Sciatic nerve (tissue), 2 donors: ENCODE results near the gene SRL. TPM values are rescaled to one million over a fixed set of nuclear protein-coding genes. Genes with fewer than 3 reads are reported as not detected.

Experiments
- ATAC-seq: fragments of 200-7000 bp; cut with Tn5 transposase; one replicate; pipeline ENCODE4 v1.9.1; 2020; ENCODE audit warnings: mild to moderate bottlenecking, moderate library complexity
- DNase-seq: peaks from one replicate; pipeline ENCODE4 v3.0.0-alpha.2; 2020; ENCODE audit warnings: low spot score
- intact Hi-C: fragments of 100-400 bp; cut with DNase I; formaldehyde crosslinking; loops from one replicate; pipeline ENCODE4 v1.14.2; 2022
- total RNA-seq: library from RNA; stranded (reverse); fragmentation: NEBNext Ultra II Directional; extraction: Animal tissue kit (Norgen Biotek cat#: 25700); gene quantifications from one replicate; pipeline ENCODE4 v1.2.1, GENCODE V29; 2021
- donor health status: DM: no; HTN: no; CAD: no.
- donor health status: DM: no; HTN: no; CAD: no.

Gene SRL
- 1.9 TPM for total RNA-seq

DNA sequence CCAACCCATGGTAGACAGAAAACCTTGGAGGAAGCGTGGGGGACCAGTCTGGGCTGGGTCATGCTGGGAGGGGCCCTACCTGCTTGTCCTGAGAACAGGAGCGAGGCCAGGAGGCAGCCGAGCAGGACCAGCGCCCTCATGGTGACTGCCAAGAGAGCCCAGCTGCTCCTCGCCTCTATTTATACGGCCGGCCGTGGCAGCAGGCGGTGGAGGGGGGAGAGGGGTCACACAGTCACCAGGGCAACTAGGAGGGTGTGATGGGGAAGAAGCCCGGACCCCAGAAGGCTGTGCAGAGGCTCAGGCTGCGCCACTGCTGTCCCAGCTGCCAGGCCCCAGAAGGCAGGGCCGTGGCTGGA lies at the start of gene SRL:
TSS of gene SRL (minus strand) at position 153 of the 356 bp plus-strand sequence. CDS start at position 140, 13 bp downstream.
- no peak for ATAC-seq
- no peak for DNase-seq

DNA sequence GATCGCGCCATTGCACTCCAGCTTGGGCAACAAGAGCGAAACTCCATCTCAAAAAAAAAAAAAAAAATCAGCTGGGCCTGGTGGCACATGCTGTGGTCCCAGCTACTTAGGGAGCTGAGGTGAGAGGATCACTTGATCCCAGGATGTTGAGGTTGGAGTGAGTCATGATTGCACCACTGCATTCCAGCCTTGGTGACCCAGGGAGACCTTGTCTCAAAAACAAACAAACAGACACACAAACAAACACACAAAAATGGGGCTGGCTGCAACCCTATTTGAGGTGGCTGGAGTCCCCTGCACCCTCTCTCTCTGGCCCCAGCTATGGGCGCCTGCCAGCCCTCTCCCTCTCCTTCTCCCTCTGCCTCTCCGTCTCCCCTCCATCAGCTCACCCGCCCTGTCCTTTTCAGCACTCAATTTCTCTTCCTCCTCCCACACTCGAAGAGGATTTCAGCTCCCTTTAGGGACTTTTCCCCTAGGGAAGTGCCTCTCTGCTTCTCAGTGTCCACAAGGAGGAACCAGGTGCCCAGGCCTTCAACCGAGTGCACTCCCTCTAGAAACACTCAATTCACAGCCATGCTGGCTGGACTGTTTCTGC lies 48.5 kb upstream of the SRL start:
- intact Hi-C loops, result loop anchor here (5.0 kb wide), 1 partner anchor 37 kb away; no protein-coding TSS in a partner anchor
- ATAC-seq, result no peak
- DNase-seq, result no peak

More for the DNA sequence above, at the start of gene SRL:
- intact Hi-C loops, result loop anchor here (10.0 kb wide), 1 partner anchor 117 kb away; no protein-coding TSS in a partner anchor

DNA sequence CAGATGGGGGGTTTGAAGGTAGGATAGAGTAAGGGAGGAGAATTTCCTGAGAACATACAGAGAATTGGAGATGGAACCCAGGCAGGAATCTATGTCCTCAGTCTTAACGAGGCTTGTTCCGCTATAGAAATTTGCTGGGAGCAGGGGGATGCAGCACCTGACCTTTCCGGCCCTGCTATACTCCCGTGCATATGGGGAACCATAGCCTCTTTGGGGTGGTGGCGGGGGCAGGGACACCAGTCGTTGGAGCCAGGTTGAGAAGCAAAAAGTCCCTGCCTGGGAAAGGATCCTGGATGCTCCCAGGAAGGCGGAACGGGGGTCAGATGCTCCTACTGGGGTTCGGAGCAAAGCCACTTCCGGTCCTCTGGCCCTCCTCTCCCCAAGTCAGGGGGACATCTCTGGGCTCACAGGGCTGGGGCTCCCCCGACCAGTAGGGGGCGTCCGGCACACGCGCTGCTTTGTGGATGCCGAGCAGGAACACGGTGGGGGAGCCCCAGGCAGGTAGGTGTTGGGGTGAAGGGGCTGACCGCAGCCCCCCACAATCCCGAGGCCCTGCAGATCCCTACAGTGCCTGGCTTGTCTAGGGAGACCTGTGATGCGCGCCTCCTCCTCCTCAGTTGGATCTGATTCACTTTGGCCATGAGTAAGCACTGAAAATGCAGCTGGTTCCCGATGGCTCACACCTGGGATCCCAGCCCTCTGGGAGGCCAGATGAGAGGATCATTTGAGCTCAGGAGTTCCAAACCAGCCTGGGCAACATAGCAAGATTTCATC lies 46.5 kb upstream of the SRL start:
- intact Hi-C loops, result no loop called here
- ATAC-seq (peak; percentile 83), DNase-seq (peak; percentile 88)

GRCh38 chr16:4285167-4285566 lies 43.3 kb upstream of the SRL start:
- ATAC-seq (no peak), DNase-seq (no peak)
- intact Hi-C loops, result no loop called here

DNA sequence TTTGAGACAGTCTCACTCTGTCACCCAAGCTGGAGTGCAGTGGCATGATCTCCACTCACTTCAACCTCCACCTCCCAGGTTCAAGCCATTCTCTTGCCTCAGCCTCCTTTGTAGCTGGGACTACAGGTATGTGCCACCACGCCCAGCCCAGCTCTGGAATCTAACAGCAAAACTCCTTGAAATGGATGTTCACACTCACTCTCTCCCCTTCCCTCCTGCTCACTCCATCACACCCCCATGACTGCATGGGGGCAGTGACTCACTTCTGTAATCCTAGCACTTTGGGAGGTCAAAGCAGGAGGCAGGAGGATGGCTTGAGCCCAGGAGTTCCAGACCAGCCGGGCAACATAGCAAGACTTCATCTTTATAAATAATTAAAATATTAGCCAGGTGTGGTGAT lies 42.1 kb upstream of the SRL start:
- intact Hi-C loops, result no loop called here
- DNase-seq (no peak), ATAC-seq (no peak)

- intact Hi-C loops, result no loop called here
- ATAC-seq, result no peak
- no peak for DNase-seq
Observed at GRCh38 chr16:4283441-4283840, 41.6 kb upstream of the SRL start.

DNA sequence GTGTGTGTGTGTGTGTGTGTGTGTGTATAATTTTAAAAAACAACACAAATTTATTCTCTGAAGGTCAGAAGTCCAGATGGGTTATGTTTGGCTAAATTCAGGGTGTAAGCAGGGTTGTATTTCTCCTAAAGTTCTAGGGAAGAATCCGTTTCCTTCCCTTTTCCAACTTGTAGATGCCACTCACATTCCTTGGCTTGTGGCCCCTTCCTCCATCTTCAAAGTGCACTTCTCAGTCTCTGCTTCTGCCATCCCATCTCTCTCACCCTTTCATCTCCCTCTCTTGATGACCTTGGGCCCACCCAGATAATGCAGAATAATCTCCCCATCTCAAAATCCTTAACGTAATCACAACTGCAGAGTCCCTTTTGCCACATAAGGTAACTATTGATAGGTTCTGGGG lies 38.7 kb upstream of the SRL start:
- intact Hi-C loops, result no loop called here
- DNase-seq (no peak), ATAC-seq (no peak)

DNA sequence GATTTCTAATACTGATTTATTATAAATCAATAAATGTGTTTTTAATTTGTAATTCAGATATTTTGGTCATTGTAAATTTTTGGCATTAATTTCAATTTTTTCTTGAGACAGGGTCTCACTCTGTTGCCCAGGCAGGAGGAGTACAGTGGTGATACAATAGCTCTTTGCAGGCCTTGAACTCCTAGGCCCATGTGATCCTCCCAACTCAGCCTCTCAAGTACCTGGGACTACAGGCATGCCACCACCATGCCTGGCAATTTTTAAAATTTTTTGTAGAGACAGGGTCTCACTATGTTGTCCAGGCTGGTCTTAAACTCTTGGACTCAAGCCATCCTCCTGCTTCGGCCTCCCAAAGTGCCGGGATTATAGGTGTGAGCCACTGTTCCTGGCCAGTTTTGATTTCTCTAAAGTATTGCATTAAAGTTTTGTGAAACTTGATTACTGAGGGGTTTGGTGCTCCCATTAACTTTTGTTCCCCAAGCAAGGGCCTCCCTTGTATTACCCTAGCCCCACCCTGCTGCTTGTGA lies 36.2 kb upstream of the SRL start:
- no peak for ATAC-seq
- DNase-seq, result no peak
- intact Hi-C loops, result loop anchor here (10.0 kb wide), 1 partner anchor 127 kb away; no protein-coding TSS in a partner anchor

DNA sequence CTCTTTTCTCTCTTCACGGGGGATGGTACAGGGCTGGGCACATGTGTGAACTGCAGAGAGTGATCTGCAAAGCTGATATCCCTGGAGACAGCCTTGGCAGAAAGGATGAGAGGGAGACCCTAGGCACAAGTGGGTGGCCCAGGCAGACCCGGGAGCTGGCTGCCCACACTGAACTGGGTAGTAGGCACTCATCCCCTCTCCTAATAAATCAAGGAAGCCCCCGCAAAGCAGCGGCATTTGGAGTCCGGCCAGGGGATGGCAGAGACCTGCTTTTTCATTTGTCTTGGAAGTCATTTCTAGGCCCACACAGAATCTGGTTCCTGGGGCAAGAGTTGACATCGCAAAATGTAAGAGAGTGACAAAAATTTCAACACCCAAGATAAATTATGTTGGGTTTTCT lies 34.0 kb upstream of the SRL start:
- DNase-seq, result no peak
- intact Hi-C loops, result loop anchor here (10.0 kb wide), 1 partner anchor 129 kb away; no protein-coding TSS in a partner anchor
- ATAC-seq, result no peak

DNA sequence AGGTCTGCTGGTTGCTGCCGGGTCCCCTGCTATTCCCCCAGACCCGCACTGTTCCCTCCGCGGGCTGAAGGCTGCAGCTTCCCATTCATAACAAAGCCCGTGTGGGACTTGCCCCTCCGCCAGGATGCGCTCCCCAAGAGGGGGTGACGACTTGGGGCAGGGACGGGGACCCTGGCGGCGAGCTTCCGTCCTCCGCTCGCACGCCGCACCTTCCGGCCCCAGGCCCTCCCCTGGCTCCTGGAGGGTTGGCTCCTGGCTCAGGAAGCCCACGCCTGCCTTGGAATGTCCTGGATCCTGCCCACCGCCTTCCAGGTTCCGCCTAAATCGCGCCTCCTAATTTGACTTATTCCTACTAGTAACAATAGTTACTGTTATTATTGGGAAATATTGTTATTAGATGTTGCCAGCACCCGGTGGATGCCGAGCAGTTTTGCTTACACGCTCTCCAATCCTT lies 32.0 kb upstream of the SRL start:
- peak; percentile 21 for ATAC-seq
- DNase-seq, result peak; percentile 78
- intact Hi-C loops, result loop anchor here (10.0 kb wide), 1 partner anchor 131 kb away; no protein-coding TSS in a partner anchor

GRCh38 chr16:4272114-4272956 lies 30.5 kb upstream of the SRL start:
- ATAC-seq (peak; percentile 1), DNase-seq (peak; percentile 80)
- intact Hi-C loops, result loop anchor here (10.0 kb wide), 1 partner anchor 132 kb away; no protein-coding TSS in a partner anchor

DNA sequence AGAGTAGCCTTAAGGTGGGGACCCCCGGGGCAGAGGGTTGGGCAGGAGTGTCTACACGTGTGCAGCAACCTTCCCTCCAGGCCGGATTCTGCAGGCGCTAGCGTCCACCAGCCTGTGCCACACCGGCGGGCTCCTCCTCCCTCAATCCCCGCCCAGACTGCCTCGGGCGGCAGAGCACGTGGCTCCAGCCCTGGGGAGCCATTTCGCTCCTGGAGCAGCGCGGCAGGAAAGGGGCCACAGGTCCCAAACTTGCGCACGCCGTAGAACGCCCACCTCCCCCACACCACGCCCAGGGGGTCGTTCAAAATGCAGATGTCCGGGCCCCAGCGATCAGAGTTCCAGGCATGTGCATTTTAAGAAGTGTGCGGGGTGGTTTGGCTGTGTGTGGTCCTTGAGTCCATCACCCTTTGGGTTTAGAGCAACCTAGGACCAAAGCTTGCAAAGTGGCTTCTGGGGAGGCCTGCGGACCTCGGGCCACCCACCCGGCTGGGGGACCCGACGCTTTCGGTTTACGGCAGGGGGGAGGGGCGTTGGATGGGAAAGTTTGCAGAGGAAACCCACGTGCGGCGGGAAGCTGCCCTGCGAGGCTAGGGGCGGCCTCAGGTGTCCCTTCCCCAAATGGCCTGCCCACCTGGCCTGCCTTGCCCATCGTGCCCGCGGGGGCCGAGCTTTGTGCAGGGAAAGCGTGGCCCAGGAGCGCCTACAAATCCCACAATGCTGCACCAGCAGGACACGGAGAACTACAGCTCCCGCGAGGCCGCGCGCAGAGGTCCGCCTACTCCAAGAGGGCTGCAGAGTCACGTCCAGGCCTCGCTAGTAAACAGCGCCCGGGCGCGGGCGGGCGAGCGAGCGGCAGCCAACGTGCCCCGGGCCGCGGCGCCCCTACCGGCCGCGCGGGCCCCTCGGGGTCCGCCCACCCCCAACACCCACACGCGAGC lies 29.6 kb upstream of the SRL start:
- DNase-seq, result peak; percentile 95
- ATAC-seq, result peak; percentile 90
- intact Hi-C loops, result loop anchor here (10.0 kb wide), 1 partner anchor 133 kb away; no protein-coding TSS in a partner anchor

- ATAC-seq, result no peak
- intact Hi-C loops, result loop anchor here (10.0 kb wide), 1 partner anchor 134 kb away; no protein-coding TSS in a partner anchor
- DNase-seq, result no peak
Observed at GRCh38 chr16:4270595-4270994, 28.7 kb upstream of the SRL start.

DNA sequence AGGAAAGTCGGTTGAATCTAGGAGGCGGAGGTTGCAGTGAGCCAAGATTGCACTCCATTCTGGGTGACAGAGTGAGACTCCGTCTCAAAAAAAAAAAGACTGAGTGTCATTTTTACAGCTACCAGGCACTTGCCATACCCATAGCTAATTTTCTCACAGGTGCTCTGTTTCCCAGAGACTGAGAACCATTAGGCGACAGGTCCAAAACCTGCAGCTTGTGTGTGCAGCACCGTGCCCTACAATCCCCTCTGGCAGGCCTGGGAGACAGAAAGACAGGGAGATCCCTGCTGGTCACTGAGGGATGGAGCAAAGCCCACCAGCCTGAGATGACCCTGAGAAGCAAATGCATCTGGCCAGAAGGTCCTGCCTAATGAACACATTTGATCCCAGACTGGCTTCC lies 28.2 kb upstream of the SRL start:
- DNase-seq (no peak), ATAC-seq (no peak)
- intact Hi-C loops, result loop anchor here (10.0 kb wide), 1 partner anchor 135 kb away; no protein-coding TSS in a partner anchor

GRCh38 chr16:4266372-4266771 lies 24.5 kb upstream of the SRL start:
- ATAC-seq, result no peak
- DNase-seq, result no peak
- intact Hi-C loops, result no loop called here

DNA sequence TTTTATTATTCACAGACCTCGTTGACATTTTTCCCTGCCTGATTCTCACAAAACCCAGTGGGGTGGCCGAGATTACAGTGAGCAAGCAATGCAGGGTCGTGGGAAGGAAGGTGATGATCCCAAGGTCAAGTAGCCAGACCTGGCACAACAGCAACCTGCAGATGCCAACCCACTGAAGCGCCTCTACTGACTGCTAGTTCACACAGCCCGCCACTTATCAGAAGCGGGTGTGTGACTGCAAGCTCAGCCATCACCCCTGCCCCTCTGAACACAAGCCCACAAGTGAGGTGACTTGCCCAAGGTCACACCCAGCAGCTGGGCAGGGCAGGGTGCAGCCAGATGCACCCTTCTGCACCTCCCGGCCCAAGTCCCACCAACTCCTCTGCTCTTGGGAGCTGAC lies 23.8 kb upstream of the SRL start:
- intact Hi-C loops, result no loop called here
- DNase-seq, result no peak
- no peak for ATAC-seq

DNA sequence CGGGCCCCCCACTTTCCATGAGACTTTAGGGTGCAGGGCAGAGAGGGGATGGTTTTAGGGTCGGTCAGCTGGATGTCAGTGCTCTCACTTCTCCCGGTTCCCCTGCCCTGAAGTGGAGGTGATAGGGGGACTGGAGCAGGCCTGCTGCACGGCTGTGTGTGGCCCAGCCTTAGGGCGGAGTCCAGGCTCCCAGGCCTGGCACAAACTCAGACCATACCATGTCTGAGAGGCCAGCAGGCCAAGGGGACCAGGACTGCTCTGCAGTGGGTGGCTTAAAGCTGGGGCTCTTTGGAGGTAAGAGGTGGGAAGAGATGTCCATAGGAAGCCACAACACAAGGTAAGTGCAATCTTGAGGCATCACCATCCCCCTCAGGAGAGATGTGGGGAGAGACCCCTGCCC lies 22.7 kb upstream of the SRL start:
- ATAC-seq (peak; percentile 16), DNase-seq (no peak)
- intact Hi-C loops, result no loop called here
